ENCODE measurements around the gene ACSM6.

The ACSM6 gene

DNA sequence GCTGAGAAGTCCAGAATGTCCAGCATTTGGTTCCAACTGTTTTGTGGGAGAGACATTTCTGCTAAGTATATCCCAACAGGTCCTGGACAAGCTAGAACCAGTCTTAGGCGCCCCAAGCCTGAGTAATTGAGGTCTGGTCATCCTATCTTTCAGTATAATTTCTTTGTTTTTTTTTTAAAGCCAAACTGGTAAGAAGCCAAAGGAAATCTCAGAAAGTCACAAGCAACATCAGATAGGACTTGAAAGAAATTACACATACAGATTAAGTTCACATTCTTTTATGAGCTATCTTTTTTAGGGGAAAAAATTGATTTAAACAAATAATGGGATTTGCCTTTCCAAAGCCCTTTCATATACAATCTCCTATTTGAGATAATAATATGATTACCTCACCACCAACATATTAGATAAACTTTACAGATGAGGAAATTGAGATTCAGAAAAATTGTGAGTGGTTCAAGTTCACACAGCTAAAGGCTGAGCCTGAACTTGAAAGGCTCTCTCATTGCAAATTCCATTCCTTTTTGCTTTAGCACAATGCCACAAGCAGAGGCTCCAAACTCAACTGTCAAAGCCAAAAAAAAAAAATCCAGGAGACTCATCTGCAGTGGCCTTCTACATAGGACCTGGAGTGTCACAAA lies 81.8 kb downstream of the ACSM6 start:
- no peak for DNase-seq

DNA sequence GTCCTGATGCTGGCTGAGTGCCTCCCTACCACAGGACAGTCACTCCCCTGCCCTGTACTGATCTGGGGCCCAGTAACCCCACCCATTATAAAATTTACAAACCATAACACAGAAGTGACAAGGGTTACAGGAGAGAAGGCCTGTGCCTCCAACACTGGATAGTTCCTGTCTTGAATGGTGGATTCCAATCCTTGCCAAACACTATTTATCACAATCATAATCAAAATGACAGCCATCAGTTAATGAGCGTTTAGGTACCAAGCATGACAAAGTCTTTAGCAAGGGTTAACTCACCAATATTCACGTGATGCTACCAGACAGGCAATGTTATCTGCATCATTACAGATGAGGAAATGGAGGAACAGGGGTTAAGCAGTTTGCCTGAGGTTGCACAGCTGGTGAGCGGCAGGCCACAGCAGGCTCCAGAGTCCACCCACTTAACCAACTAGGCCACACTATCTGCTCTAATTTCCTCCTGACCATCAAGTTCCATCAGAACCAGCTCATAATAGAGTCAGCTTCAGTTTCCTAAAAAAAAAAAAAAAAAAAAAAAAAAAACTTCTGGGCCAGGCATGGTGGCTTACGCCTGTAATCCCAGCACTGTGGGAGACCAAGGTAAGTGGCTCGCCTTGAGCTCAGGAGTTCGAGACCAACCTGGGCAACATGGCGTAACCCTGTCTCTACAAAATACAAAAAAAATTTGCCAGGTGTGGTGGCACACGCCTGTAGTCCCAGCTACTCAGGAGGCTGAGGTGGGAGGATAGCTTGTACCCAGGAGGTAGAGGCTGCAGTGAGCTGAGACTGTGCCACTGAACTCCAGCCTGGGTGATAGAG lies 82.5 kb downstream of the ACSM6 start:
- DNase-seq: no peak

DNA sequence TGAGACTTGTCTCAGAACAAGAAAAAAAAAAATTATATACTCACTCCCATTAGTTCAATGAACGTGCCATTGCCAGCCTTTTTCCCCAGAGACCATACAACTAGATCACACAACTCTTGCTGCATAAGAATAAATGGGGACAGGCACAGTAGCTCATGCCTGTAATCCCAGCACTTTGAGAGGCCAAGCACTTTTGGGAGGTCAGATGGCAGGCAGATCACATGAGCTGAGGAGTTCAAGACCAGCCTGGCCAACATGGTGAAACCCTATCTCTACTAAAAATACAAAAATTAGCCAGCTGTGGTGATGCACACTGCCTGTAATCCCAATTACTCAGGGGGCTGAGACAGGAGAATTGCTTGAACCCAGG lies 83.1 kb downstream of the ACSM6 start:
- no peak for DNase-seq

DNA sequence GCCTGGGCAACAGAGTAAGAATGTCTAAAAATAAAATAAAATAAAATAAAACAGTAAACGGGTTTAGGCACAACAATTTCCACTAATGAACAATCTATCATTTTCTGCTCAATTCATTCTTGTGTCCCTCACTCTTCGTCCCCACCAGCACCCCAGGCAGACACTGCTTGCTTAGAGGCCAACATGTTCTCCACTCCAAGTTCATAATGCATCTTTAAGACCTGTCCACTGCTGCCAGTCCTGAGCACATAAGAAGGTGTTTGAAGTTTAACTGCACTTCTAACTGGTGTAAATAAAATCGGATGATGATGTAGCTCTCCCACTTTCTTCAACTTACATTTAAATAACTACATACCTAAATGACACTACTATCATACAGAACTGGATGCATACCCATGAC lies 83.6 kb downstream of the ACSM6 start:
- DNase-seq: no peak
